ENCODE measurements around the gene ZNF57. TPM values are rescaled to one million over a fixed set of nuclear protein-coding genes. Genes with fewer than 3 reads are reported as not detected.

The ZNF57 gene
- total and polyA plus RNA-seq, 2 of the 13 experiments (the other 11 are each of a cell fraction or from before 2014, with no cell fraction given), result 6.6 to 17.5 TPM

DNA sequence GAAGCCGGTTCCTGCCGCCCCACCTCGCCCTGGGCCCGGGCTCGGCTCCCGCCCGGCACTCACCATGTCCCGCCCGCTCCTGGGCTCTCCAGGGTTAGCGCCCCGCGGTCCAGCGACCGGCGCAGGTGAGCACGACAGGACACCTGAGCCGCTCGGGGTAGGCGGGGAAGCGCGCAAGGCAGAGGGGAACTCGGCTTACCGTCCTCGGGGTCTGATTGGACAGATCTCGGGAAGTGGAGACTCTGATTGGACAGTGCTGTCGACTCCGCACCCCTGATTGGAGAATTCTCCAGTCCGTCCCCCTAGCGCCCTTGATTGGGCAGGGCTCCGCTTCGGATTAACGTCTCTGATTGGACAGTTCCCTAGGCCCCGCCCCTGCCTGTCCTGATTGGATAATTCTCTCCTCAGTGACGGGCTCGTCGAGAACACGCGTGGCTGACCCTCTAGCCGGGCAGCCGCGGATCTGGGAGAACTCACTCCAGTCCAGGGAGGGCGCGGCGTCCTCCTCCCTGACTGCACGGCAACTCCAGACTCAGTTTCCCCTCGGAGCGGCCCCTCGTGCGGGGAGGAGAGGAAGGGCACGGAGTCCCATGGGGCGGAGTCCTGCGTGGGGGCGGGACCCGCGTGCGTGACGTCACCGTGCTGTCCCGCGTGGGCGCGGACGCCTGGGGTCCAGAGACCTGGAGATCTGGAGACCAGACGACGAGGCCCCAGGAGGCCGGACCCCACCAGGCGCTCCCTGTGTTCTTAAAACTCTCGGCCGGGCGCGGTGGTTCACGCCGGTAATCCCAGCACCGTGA lies 44.2 kb downstream of the ZNF57 start, which contains the start of gene ZNF77 (continued):
- TF ChIP-seq, protein P1, sequence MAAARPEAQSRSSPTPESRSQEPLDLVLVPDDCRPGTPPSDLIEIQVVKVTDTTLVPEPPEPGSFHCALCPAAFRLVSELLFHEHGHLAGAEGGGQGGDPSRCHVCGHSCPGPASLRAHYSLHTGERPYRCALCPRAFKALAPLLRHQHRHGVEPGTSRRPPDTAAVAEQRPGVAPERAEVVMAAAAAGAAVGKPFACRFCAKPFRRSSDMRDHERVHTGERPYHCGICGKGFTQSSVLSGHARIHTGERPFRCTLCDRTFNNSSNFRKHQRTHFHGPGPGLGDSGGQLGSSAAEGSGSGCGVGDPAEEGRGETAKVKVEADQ (CRISPR knock-in tag; IDR thresholded peaks at IDR 0.05; ENCODE audit: borderline replicate concordance), result peak; percentile 83; the same call in 1 of the 2 replicates
- 0 out of 2 replicates have a peak, but pooled peaks have one; percentile 48 for TF ChIP-seq ZNF747 (CRISPR knock-in tag; IDR thresholded peaks at IDR 0.05; ENCODE audit: borderline replicate concordance)
- peak; percentile 48 for TF ChIP-seq CBFB (CRISPR knock-in tag; IDR thresholded peaks at IDR 0.05)
- no peak for TF ChIP-seq HNRNPL (IDR thresholded peaks at IDR 0.05; ENCODE audit: low read depth, low read length)
- no peak for TF ChIP-seq SMARCC2 (IDR thresholded peaks at IDR 0.05)
- TF ChIP-seq, protein P2, sequence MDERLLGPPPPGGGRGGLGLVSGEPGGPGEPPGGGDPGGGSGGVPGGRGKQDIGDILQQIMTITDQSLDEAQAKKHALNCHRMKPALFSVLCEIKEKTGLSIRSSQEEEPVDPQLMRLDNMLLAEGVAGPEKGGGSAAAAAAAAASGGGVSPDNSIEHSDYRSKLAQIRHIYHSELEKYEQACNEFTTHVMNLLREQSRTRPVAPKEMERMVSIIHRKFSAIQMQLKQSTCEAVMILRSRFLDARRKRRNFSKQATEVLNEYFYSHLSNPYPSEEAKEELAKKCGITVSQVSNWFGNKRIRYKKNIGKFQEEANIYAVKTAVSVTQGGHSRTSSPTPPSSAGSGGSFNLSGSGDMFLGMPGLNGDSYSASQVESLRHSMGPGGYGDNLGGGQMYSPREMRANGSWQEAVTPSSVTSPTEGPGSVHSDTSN (CRISPR knock-in tag; IDR thresholded peaks at IDR 0.05), result peak; percentile 87
- TF ChIP-seq MEIS2 (CRISPR knock-in tag; IDR thresholded peaks at IDR 0.05), result 0 out of 2 replicates have a peak, but pooled peaks have one; percentile 39
- no peak; the same call in none of the 2 replicates for TF ChIP-seq HOXA9 (CRISPR knock-in tag; IDR thresholded peaks at IDR 0.05; ENCODE audit: borderline replicate concordance)
- TF ChIP-seq CHCHD3 (CRISPR knock-in tag; IDR thresholded peaks at IDR 0.05), result 0 out of 2 replicates have a peak, but pooled peaks have one; percentile 9
- TF ChIP-seq ZSCAN9 (CRISPR knock-in tag; IDR thresholded peaks at IDR 0.05; ENCODE audit: borderline replicate concordance), result peak; percentile 10
- no peak; the same call in 1 of the 2 replicates for TF ChIP-seq NFKB2 (CRISPR knock-in tag; IDR thresholded peaks at IDR 0.05; ENCODE audit: borderline replicate concordance)
- no peak for TF ChIP-seq KLF12 (CRISPR knock-in tag; IDR thresholded peaks at IDR 0.05; ENCODE audit: borderline replicate concordance)
- TF ChIP-seq SMC3 (IDR thresholded peaks at IDR 0.05; ENCODE audit: low read length), result no peak
- TF ChIP-seq FOSL1 (CRISPR knock-in tag; IDR thresholded peaks at IDR 0.05; ENCODE audit: borderline replicate concordance), result no peak
- no peak for TF ChIP-seq NPAS2 (CRISPR knock-in tag; IDR thresholded peaks at IDR 0.05; ENCODE audit: borderline replicate concordance)
- TF ChIP-seq, protein P3, sequence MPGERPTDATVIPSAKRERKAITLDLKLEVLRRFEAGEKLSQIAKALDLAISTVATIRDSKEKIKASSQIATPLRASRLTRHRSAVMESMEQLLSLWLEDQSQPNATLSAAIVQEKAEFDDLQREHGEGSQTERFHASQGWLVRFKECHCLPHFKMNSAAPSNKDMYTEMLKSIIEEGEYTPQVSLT (CRISPR knock-in tag; IDR thresholded peaks at IDR 0.05; ENCODE audit: borderline replicate concordance, low read depth), result no peak
- TF ChIP-seq, protein P4, sequence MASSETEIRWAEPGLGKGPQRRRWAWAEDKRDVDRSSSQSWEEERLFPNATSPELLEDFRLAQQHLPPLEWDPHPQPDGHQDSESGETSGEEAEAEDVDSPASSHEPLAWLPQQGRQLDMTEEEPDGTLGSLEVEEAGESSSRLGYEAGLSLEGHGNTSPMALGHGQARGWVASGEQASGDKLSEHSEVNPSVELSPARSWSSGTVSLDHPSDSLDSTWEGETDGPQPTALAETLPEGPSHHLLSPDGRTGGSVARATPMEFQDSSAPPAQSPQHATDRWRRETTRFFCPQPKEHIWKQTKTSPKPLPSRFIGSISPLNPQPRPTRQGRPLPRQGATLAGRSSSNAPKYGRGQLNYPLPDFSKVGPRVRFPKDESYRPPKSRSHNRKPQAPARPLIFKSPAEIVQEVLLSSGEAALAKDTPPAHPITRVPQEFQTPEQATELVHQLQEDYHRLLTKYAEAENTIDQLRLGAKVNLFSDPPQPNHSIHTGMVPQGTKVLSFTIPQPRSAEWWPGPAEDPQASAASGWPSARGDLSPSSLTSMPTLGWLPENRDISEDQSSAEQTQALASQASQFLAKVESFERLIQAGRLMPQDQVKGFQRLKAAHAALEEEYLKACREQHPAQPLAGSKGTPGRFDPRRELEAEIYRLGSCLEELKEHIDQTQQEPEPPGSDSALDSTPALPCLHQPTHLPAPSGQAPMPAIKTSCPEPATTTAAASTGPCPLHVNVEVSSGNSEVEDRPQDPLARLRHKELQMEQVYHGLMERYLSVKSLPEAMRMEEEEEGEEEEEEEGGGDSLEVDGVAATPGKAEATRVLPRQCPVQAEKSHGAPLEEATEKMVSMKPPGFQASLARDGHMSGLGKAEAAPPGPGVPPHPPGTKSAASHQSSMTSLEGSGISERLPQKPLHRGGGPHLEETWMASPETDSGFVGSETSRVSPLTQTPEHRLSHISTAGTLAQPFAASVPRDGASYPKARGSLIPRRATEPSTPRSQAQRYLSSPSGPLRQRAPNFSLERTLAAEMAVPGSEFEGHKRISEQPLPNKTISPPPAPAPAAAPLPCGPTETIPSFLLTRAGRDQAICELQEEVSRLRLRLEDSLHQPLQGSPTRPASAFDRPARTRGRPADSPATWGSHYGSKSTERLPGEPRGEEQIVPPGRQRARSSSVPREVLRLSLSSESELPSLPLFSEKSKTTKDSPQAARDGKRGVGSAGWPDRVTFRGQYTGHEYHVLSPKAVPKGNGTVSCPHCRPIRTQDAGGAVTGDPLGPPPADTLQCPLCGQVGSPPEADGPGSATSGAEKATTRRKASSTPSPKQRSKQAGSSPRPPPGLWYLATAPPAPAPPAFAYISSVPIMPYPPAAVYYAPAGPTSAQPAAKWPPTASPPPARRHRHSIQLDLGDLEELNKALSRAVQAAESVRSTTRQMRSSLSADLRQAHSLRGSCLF (CRISPR knock-in tag; IDR thresholded peaks at IDR 0.05; ENCODE audit: borderline replicate concordance), result no peak
- no peak for TF ChIP-seq PHB2 (IDR thresholded peaks at IDR 0.05; ENCODE audit: partially characterized antibody)
- TF ChIP-seq HOXA3 (CRISPR knock-in tag; IDR thresholded peaks at IDR 0.05), result peak; percentile 80; the same call in 1 of the 2 replicates
- no peak for TF ChIP-seq ZNF569 (CRISPR knock-in tag; IDR thresholded peaks at IDR 0.05; ENCODE audit: borderline replicate concordance)
- no peak for TF ChIP-seq RORA (CRISPR knock-in tag; IDR thresholded peaks at IDR 0.05)
- TF ChIP-seq ZNF550 (CRISPR knock-in tag; IDR thresholded peaks at IDR 0.05; ENCODE audit: borderline replicate concordance), result no peak
- TF ChIP-seq YEATS2 (CRISPR knock-in tag; IDR thresholded peaks at IDR 0.05; ENCODE audit: borderline replicate concordance), result peak; percentile 82; the same call in 1 of the 2 replicates
